Neutrophil (primary cell): Measurements from ENCODE around the gene CHMP3.

Experiments used
- H3K27ac ChIP-seq: fragments of 200-600 bp; sonication (generic); 2 replicates; pipeline ENCODE4 v1.5.1; 2016; ENCODE audit warnings: mild to moderate bottlenecking, moderate library complexity
- H3K27me3 ChIP-seq: fragments of 200-600 bp; sonication (generic); 2 replicates; pipeline ENCODE4 v1.6.0; 2016; ENCODE audit warnings: mild to moderate bottlenecking
- H3K36me3 ChIP-seq: fragments of 200-600 bp; sonication (generic); 2 replicates; pipeline ENCODE4 v1.5.1; 2017
- H3K4me1 ChIP-seq, 2 experiments: fragments of 200-600 bp in 1 of 2; sonication (generic) in 1 of 2; 1 replicate in 1 of 2; 2 replicates in 1 of 2; pipeline versions ENCODE4 v1.5.1 to v1.6.1; 2013 to 2016; ENCODE audit warnings: low read depth in 1 of 2, low read length in 1 of 2, mild to moderate bottlenecking in 1 of 2, moderate library complexity in 1 of 2; ENCODE audit not compliant: control insufficient read depth in 1 of 2, insufficient read depth in 1 of 2
- H3K4me3 ChIP-seq, 2 experiments: fragments of 200-600 bp in 1 of 2; sonication (generic) in 1 of 2; 1 replicate in 1 of 2; 2 replicates in 1 of 2; pipeline ENCODE4 v1.5.1; 2013 to 2016; ENCODE audit warnings: low read depth in 1 of 2, low read length in 1 of 2, mild to moderate bottlenecking in 1 of 2, moderate library complexity in 1 of 2
- H3K9me3 ChIP-seq: fragments of 200-600 bp; sonication (generic); 2 replicates; pipeline ENCODE4 v1.5.1; 2016
- TF ChIP-seq, protein P1 (sequence below): fragments of 200-600 bp; sonication (generic); IDR thresholded peaks from 2 replicates; pipeline ENCODE4 v1.5.1; 2016; ENCODE audit warnings: antibody characterized with exemption

Gene CHMP3

DNA sequence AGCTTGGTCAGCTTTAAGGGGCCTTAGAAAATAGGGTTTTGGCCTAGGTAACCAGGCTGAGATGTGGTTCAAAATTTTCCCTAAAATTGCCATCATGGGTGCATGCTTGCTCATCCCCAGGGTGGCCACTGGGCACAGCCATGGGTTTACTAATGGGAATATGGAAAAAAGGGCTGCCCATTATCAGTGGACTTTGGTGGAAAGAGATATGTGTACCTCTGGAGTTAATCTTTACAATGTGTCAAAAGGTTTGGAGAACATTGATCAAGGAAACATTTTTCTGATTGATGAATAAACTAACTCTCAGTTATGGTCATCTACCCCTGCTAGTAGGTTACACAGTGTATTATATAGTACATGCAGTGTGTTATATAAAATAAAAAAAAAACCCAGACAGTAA, 109.0 kb downstream of the CHMP3 start:
- H3K27me3 ChIP-seq, result no peaks in the 10 kb centered on the region
- H3K4me3 ChIP-seq, result no peak overlapping the region
- H3K36me3 ChIP-seq, result peaks cover 98% of the 10 kb centered on the region
- peaks cover 3% of the 10 kb centered on the region for H3K9me3 ChIP-seq
- H3K4me1 ChIP-seq, result no peaks in the 10 kb centered on the region
- H3K27ac ChIP-seq, result no peak overlapping the region
- TF ChIP-seq, protein P1, sequence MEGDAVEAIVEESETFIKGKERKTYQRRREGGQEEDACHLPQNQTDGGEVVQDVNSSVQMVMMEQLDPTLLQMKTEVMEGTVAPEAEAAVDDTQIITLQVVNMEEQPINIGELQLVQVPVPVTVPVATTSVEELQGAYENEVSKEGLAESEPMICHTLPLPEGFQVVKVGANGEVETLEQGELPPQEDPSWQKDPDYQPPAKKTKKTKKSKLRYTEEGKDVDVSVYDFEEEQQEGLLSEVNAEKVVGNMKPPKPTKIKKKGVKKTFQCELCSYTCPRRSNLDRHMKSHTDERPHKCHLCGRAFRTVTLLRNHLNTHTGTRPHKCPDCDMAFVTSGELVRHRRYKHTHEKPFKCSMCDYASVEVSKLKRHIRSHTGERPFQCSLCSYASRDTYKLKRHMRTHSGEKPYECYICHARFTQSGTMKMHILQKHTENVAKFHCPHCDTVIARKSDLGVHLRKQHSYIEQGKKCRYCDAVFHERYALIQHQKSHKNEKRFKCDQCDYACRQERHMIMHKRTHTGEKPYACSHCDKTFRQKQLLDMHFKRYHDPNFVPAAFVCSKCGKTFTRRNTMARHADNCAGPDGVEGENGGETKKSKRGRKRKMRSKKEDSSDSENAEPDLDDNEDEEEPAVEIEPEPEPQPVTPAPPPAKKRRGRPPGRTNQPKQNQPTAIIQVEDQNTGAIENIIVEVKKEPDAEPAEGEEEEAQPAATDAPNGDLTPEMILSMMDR, result no peak

DNA sequence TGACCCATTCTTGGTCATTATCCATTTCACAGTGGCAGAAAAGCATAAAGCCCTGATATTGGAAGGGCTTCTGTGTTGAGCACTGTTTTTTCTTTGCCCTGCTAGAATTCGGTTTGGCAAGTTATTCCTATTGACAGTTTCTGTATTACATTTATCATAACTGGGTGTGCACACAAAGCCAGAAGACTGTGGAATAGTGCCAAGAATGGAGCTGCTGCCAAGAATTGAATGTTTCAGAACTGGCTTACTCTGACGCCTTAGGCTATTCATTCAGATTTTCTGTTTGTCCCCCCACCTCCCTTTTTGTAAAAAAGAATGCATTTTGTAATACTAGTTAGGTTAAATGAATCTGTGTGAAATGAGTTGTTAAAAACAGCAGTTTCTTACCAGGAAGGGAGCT, 109.4 kb downstream of the CHMP3 start:
- no peak overlapping the region for H3K4me3 ChIP-seq
- peaks cover 97% of the 10 kb centered on the region for H3K36me3 ChIP-seq
- no peaks in the 10 kb centered on the region for H3K27me3 ChIP-seq
- peaks cover 3% of the 10 kb centered on the region for H3K9me3 ChIP-seq
- TF ChIP-seq, protein P1, result no peak
- H3K27ac ChIP-seq, result no peak overlapping the region
- H3K4me1 ChIP-seq, result no peaks in the 10 kb centered on the region
